IMR-90 (cell line): Measurements from ENCODE around the gene FDPS. TPM values are rescaled to one million over a fixed set of nuclear protein-coding genes. Genes with fewer than 3 reads are reported as not detected.

Source experiments
- ATAC-seq: fragments of 200-7000 bp; cut with Tn5 transposase; 2 replicates; pipeline ENCODE4 v1.9.1; 2020; ENCODE audit warnings: low read depth, mild to moderate bottlenecking, moderate library complexity
- BruUV-seq: library from RNA; stranded (reverse); fragments of 400-500 nt; replicated peaks from 2 replicates; lab custom pipeline; 2021; lab: Mats Ljungman, UMichigan
- CTCF ChIA-PET: fragments of 300-600 bp; formaldehyde crosslinking; extraction: SDS; loops from one replicate; lab custom pipeline; 2021; ENCODE audit warnings: antibody characterized with exemption; lab: Yijun Ruan, JAX
- POLR2A ChIA-PET: fragments of 300-600 bp; sonication (Branson Sonifier 250); formaldehyde crosslinking; loops from one replicate; lab custom pipeline; 2022; ENCODE audit warnings: antibody characterized with exemption; ENCODE audit not compliant: unreplicated experiment; lab: Charles Lee
- DNase-seq: peaks from one replicate; pipeline ENCODE4 v3.0.0; 2013
- H2AFZ ChIP-seq: replicated peaks from 2 replicates; pipeline ENCODE3; 2013; ENCODE audit warnings: low read length, mild to moderate bottlenecking; ENCODE audit not compliant: poor library complexity
- H2AK5ac ChIP-seq: 2 replicates; pipeline ENCODE4 v1.6.1; 2013; ENCODE audit warnings: low read depth, low read length, inconsistent platforms
- H2AK9ac ChIP-seq: replicated peaks from 2 replicates; pipeline ENCODE3; 2013; ENCODE audit warnings: mild to moderate bottlenecking, low read depth, low read length, moderate library complexity; ENCODE audit not compliant: poor library complexity
- H2BK120ac ChIP-seq: 2 replicates; pipeline ENCODE4 v1.6.1; 2013; ENCODE audit warnings: low read depth, low read length, inconsistent platforms
- H2BK15ac ChIP-seq: 3 replicates; pipeline ENCODE4 v1.6.1; 2013; ENCODE audit warnings: low read depth, low read length, inconsistent platforms
- H2BK20ac ChIP-seq: 2 replicates; pipeline ENCODE4 v1.6.1; 2013; ENCODE audit warnings: low read depth, mild to moderate bottlenecking, inconsistent platforms, low read length, moderate library complexity
- H2BK5ac ChIP-seq: 2 replicates; pipeline ENCODE4 v1.6.1; 2013; ENCODE audit warnings: mild to moderate bottlenecking, low read depth, low read length, inconsistent platforms; ENCODE audit not compliant: poor library complexity, severe bottlenecking
- H3K14ac ChIP-seq: replicated peaks from 2 replicates; pipeline ENCODE4 v1.6.1; 2013; ENCODE audit warnings: low read depth, low read length, inconsistent platforms
- H3K18ac ChIP-seq: 2 replicates; pipeline ENCODE4 v1.6.1; 2013; ENCODE audit warnings: low read depth, low read length, control low read depth
- H3K23ac ChIP-seq: 2 replicates; pipeline ENCODE4 v1.6.1; 2013; ENCODE audit warnings: low read depth, low read length, inconsistent platforms
- H3K27ac ChIP-seq: 2 replicates; pipeline ENCODE4 v1.5.1; 2013; ENCODE audit warnings: mild to moderate bottlenecking, control low read depth, low read length; ENCODE audit not compliant: insufficient read depth
- H3K27me3 ChIP-seq: 2 replicates; pipeline ENCODE4 v1.6.1; 2013; ENCODE audit warnings: low read length; ENCODE audit not compliant: control insufficient read depth, insufficient read depth
- H3K36me3 ChIP-seq: 2 replicates; pipeline ENCODE4 v1.6.1; 2013; ENCODE audit warnings: low read length, mixed read lengths; ENCODE audit not compliant: control insufficient read depth, insufficient read depth
- H3K4ac ChIP-seq: 2 replicates; pipeline ENCODE4 v1.6.1; 2013; ENCODE audit warnings: low read depth, low read length, inconsistent platforms
- H3K4me1 ChIP-seq: 2 replicates; pipeline ENCODE4 v1.6.1; 2013; ENCODE audit warnings: low read length, mixed read lengths; ENCODE audit not compliant: control insufficient read depth, insufficient read depth
- H3K4me2 ChIP-seq: 2 replicates; pipeline ENCODE4 v1.6.1; 2013; ENCODE audit warnings: low read depth, mild to moderate bottlenecking, control low read depth, low read length, moderate library complexity
- H3K4me3 ChIP-seq: 2 replicates; pipeline ENCODE4 v1.5.1; 2013; ENCODE audit warnings: low read depth, mild to moderate bottlenecking, control low read depth, low read length, moderate library complexity; ENCODE audit not compliant: insufficient read depth
- H3K56ac ChIP-seq: 2 replicates; pipeline ENCODE4 v1.6.1; 2013; ENCODE audit warnings: low read length, inconsistent platforms; ENCODE audit not compliant: insufficient read depth; ENCODE audit errors: extremely low read depth
- H3K79me1 ChIP-seq, 2 experiments: 2 replicates each; pipeline ENCODE4 v1.6.1; 2013; ENCODE audit warnings: low read length in 2 of 2, inconsistent platforms in 1 of 2, low read depth in 1 of 2
- H3K9ac ChIP-seq: 2 replicates; pipeline ENCODE4 v1.6.1; 2013; ENCODE audit warnings: low read depth, low read length, control low read depth
- H3K9me1 ChIP-seq: 2 replicates; pipeline ENCODE4 v1.6.1; 2013; ENCODE audit warnings: low read length, inconsistent platforms; ENCODE audit not compliant: insufficient read depth
- H3K9me3 ChIP-seq: 2 replicates; pipeline ENCODE4 v1.6.1; 2013; ENCODE audit warnings: low read length; ENCODE audit not compliant: control insufficient read depth, insufficient read depth
- H4K20me1 ChIP-seq: 2 replicates; pipeline ENCODE4 v1.6.1; 2013; ENCODE audit warnings: low read length, inconsistent platforms; ENCODE audit not compliant: insufficient read depth
- H4K5ac ChIP-seq: 2 replicates; pipeline ENCODE4 v1.6.1; 2013; ENCODE audit warnings: mild to moderate bottlenecking, low read depth, low read length, control low read depth
- H4K8ac ChIP-seq, 2 experiments: 2 replicates each; pipeline ENCODE4 v1.6.1; 2013; ENCODE audit warnings: low read depth in 2 of 2, low read length in 2 of 2, control low read depth in 1 of 2, inconsistent platforms in 1 of 2
- H4K91ac ChIP-seq: 2 replicates; pipeline ENCODE4 v1.6.1; 2013; ENCODE audit warnings: low read depth, low read length, inconsistent platforms; ENCODE audit not compliant: insufficient read depth
- BHLHE40 ChIP-seq: fragments of 150-350 bp; IDR thresholded peaks from 2 replicates; pipeline ENCODE4 v1.6.1; 2016; ENCODE audit warnings: mild to moderate bottlenecking, low read depth, low read length
- CEBPB ChIP-seq: IDR thresholded peaks from 2 replicates; pipeline ENCODE4 v1.6.1; 2012; ENCODE audit warnings: low read depth, low read length, improper control_type of control experiment
- CHD1 ChIP-seq: IDR thresholded peaks from 2 replicates; pipeline ENCODE4 v1.6.1; 2012; ENCODE audit warnings: low read depth, low read length, improper control_type of control experiment
- ELK1 ChIP-seq: fragments of 150-350 bp; IDR thresholded peaks from 2 replicates; pipeline ENCODE4 v1.6.1; 2016; ENCODE audit warnings: low read depth, mild to moderate bottlenecking, low read length, moderate library complexity, borderline replicate concordance
- FOS ChIP-seq: fragments of 150-350 bp; IDR thresholded peaks from 2 replicates; pipeline ENCODE4 v1.6.1; 2016; ENCODE audit warnings: low read depth, low read length
- MAFK ChIP-seq: IDR thresholded peaks from 2 replicates; pipeline ENCODE4 v1.6.1; 2012; ENCODE audit warnings: low read depth, low read length, improper control_type of control experiment
- MAZ ChIP-seq: IDR thresholded peaks from 2 replicates; pipeline ENCODE4 v1.6.1; 2012; ENCODE audit warnings: low read depth, mild to moderate bottlenecking, low read length, improper control_type of control experiment, moderate library complexity, borderline replicate concordance
- MXI1 ChIP-seq: IDR thresholded peaks from 2 replicates; pipeline ENCODE4 v1.6.1; 2012; ENCODE audit warnings: low read depth, mild to moderate bottlenecking, low read length, moderate library complexity, borderline replicate concordance
- NFE2L2 ChIP-seq: fragments of 150-350 bp; IDR thresholded peaks from 2 replicates; pipeline ENCODE4 v1.6.1; 2016; ENCODE audit warnings: low read depth, mild to moderate bottlenecking, low read length
- POLR2A ChIP-seq: IDR thresholded peaks from 2 replicates; pipeline ENCODE4 v1.6.1; 2012; ENCODE audit warnings: mild to moderate bottlenecking, low read depth, low read length
- RAD21 ChIP-seq: IDR thresholded peaks from 2 replicates; pipeline ENCODE4 v1.6.1; 2012; ENCODE audit warnings: low read length, improper control_type of control experiment
- RCOR1 ChIP-seq: IDR thresholded peaks from 2 replicates; pipeline ENCODE4 v1.6.1; 2012; ENCODE audit warnings: mild to moderate bottlenecking, low read length, improper control_type of control experiment; ENCODE audit not compliant: insufficient replicate concordance
- RFX5 ChIP-seq: IDR thresholded peaks from 2 replicates; pipeline ENCODE4 v1.8.0; 2012; ENCODE audit warnings: low read depth, mild to moderate bottlenecking, low read length, moderate library complexity
- SMC3 ChIP-seq: fragments of 150-350 bp; IDR thresholded peaks from 2 replicates; pipeline ENCODE4 v1.6.1; 2016; ENCODE audit warnings: low read depth, mild to moderate bottlenecking, antibody characterized with exemption, low read length, moderate library complexity
- WGBS, 2 experiments: methylation state at CpG; one replicate each; pipeline versions ENCODE4 v1.1.5 to v1.1.7; 2013; ENCODE audit warnings: missing lambda C conversion rate in 2 of 2; ENCODE audit not compliant: insufficient read length in 1 of 2; ENCODE audit errors: extremely low coverage in 2 of 2; 5-methylcytosine and 5-hydroxymethylcytosine counted together
- dilution Hi-C: fragments of 300-500 bp; cut with HindIII; formaldehyde crosslinking; loops from one replicate; pipeline ENCODE4 v1.14.3; 2018; ENCODE audit warnings: low sequenced_read_pairs; ENCODE audit not compliant: unreplicated experiment
- in situ Hi-C: fragments of 300-500 bp; cut with MboI; formaldehyde crosslinking; loops from 3 replicates; pipeline ENCODE4 v1.14.3; 2019; ENCODE audit warnings: low sequenced_read_pairs, inconsistent platforms, mixed read lengths
- intact Hi-C: fragments of 100-400 bp; cut with micrococcal nuclease; formaldehyde crosslinking; loops from 2 replicates; pipeline ENCODE4 v1.10.0; 2022
- polyA plus RNA-seq, 3 experiments: library from polyadenylated mRNA; depleted of rRNA; stranded (reverse); fragments of >200 nt; gene quantifications; 2 replicates each; pipeline ENCODE4 v1.2.3, GENCODE V29; 2012; ENCODE audit warnings: low replicate concordance in 1 of 3
- total RNA-seq: library from RNA; depleted of rRNA; stranded (reverse); fragments of >200 nt; gene quantifications from 2 replicates; pipeline ENCODE4 v1.2.3, GENCODE V29; 2012
- TF ChIP-seq, protein P1 (sequence below): fragments of 150-350 bp; IDR thresholded peaks from 2 replicates; pipeline ENCODE4 v1.6.1; 2017; ENCODE audit warnings: mild to moderate bottlenecking, antibody characterized with exemption, low read length, low read depth
- TF ChIP-seq, protein P2 (sequence below): conservative IDR thresholded peaks from 2 replicates; pipeline ENCODE4 v1.5.1; 2012; ENCODE audit warnings: mild to moderate bottlenecking, low read depth, low read length, improper control_type of control experiment

Gene FDPS
- total and polyA plus RNA-seq, 2 of the 4 experiments (the other 2 are of a cell fraction): 183 to 191 TPM

GRCh38 chr1:155304558-155305063 is 4.1 kb upstream of the FDPS start:
- ChIA-PET POLR2A (interaction anchor here (0.6 kb wide), 1 partner anchor 28 kb away, joined by 4 read pairs; no protein-coding TSS in a partner anchor), CTCF (no interaction called here)
- Histone ChIP-seq H4K20me1 (no peaks in the 10 kb centered on the region), H2AFZ (peak overlapping the region; percentile 32), H3K56ac (no peak overlapping the region), H2BK120ac (no peak overlapping the region), H3K23ac (no peak overlapping the region), H3K18ac (no peak overlapping the region), H3K9me3 (no peaks in the 10 kb centered on the region), H4K91ac (no peak overlapping the region), H4K5ac (no peak overlapping the region), H3K4me1 (peaks cover 3% of the 10 kb centered on the region), H2AK9ac (no peak overlapping the region), H2BK15ac (no peak overlapping the region), H3K79me1 (peaks cover 4 to 9% of the 10 kb centered on the region in 2 experiments; a peak in 3 of 4 replicates), H4K8ac (no peak overlapping the region), H3K36me3 (no peaks in the 10 kb centered on the region), H3K9me1 (0 out of 2 replicates have a peak, but pooled peaks cover 1% of the 10 kb centered on the region), H2AK5ac (no peak overlapping the region), H3K4me2 (no peak overlapping the region), H2BK5ac (no peak overlapping the region), H3K4ac (no peak overlapping the region), H3K9ac (no peak overlapping the region), H3K27ac (no peak overlapping the region), H3K27me3 (peaks cover 7% of the 10 kb centered on the region), H3K14ac (no peak overlapping the region), H2BK20ac (no peak overlapping the region), H3K4me3 (no peak overlapping the region)
- ATAC-seq (no peak), DNase-seq (no peak)
- 35% methylated on average over 4 of the region's 11 CpGs; no CpG with 5 or more reads in 1 of the 2 experiments for WGBS, 2 experiments
- dilution Hi-C loops (no loop called here), intact Hi-C loops (loop anchor here (5.0 kb wide), 1 partner anchor 42 kb away; the partner anchor contains the start of gene SCAMP3), in situ Hi-C loops (no loop called here)
- TF ChIP-seq NFE2L2 (no peak), MAZ (no peak), RFX5 (no peak), ELK1 (no peak), FOS (no peak), POLR2A (no peak), CEBPB (no peak), BHLHE40 (no peak), MAFK (no peak), MXI1 (no peak), SMC3 (no peak), RCOR1 (no peak), CHD1 (no peak), RAD21 (no peak)
- TF ChIP-seq, protein P1, sequence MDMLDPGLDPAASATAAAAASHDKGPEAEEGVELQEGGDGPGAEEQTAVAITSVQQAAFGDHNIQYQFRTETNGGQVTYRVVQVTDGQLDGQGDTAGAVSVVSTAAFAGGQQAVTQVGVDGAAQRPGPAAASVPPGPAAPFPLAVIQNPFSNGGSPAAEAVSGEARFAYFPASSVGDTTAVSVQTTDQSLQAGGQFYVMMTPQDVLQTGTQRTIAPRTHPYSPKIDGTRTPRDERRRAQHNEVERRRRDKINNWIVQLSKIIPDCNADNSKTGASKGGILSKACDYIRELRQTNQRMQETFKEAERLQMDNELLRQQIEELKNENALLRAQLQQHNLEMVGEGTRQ: no peak
- TF ChIP-seq, protein P2, sequence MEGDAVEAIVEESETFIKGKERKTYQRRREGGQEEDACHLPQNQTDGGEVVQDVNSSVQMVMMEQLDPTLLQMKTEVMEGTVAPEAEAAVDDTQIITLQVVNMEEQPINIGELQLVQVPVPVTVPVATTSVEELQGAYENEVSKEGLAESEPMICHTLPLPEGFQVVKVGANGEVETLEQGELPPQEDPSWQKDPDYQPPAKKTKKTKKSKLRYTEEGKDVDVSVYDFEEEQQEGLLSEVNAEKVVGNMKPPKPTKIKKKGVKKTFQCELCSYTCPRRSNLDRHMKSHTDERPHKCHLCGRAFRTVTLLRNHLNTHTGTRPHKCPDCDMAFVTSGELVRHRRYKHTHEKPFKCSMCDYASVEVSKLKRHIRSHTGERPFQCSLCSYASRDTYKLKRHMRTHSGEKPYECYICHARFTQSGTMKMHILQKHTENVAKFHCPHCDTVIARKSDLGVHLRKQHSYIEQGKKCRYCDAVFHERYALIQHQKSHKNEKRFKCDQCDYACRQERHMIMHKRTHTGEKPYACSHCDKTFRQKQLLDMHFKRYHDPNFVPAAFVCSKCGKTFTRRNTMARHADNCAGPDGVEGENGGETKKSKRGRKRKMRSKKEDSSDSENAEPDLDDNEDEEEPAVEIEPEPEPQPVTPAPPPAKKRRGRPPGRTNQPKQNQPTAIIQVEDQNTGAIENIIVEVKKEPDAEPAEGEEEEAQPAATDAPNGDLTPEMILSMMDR: no peak
- BruUV-seq: no TSS peak
